Activated effector memory CD4-positive, alpha-beta T cell treated with anti-CD3 and anti-CD28 coated beads, Interleukin-2, amount 50 U/mL, for 16 hours (primary cell): Measurements from ENCODE around the gene POM121L2.

Experiments
- DNase-seq: peaks from one replicate; pipeline ENCODE4 v3.0.0-alpha.2; 2020

The POM121L2 gene

GRCh38 chr6:27312146-27312949 lies at the start of gene POM121L2:
TSS of gene POM121L2 (minus strand) at chr6:27312273. CDS start at chr6:27312170, 103 bp downstream.
- peak; percentile 84 for DNase-seq

- DNase-seq = no peak
Observed at GRCh38 chr6:27359231-27359630, 47.2 kb upstream of the POM121L2 start.

- DNase-seq = no peak
Observed at GRCh38 chr6:27358786-27359185, 46.7 kb upstream of the POM121L2 start.

DNA sequence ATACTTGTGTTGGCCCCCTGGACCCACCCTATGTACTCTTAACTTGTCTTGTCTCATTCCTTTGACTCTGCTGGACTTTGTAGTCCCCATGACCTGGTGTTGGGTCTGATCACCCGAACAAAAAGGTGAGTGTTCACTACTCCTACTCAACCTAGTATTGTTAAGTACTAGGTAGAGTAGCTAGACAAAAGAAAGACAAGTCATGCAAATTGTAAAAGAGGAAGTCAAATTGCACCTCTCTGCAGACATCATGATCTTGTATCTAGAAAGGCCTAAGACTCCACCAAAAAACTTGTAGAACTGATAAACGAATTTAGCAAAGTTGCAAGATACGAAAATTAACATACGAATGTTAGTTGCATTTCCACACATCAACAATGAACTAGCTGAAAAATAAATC lies 40.8 kb upstream of the POM121L2 start:
- no peak for DNase-seq

DNA sequence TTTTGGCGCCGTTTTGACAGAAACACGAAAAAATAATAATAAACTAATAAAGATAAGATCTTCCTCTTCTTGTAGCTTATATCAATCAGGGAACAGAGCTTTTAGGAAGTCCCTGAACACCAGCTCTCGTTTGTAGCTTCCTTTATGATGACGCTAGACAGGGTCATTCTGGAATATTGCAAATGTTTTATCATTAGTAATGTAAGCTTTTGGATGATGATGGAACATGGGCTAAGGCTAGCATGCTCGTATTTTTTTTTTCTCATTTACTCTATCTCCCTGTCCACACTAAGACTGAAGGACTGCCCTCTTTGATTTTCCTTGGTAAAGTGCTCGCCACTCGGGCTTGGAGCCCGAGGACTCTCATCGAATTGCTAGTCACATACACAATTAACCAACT lies 22.1 kb upstream of the POM121L2 start:
- no peak for DNase-seq

DNA sequence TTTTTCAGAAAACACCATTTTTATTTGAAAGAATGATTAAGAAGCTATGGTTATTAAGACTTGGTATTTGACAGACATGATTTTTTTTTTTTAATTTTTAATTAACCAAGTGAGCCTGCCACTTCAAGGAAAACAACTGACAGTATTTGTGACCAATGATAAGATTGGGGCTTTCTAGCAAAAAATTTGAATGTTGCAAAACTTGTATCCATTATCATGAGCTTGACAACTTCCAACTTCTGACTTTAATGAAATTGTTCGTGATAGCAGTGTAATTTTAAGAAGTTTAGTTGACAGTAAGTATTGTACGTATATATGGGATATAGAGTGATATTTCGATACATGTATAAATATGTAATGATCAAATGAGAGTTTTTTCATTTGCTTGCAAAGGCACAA lies 21.6 kb upstream of the POM121L2 start:
- no peak for DNase-seq

GRCh38 chr6:27332692-27333641 lies 20.9 kb upstream of the POM121L2 start:
- no peak for DNase-seq

DNA sequence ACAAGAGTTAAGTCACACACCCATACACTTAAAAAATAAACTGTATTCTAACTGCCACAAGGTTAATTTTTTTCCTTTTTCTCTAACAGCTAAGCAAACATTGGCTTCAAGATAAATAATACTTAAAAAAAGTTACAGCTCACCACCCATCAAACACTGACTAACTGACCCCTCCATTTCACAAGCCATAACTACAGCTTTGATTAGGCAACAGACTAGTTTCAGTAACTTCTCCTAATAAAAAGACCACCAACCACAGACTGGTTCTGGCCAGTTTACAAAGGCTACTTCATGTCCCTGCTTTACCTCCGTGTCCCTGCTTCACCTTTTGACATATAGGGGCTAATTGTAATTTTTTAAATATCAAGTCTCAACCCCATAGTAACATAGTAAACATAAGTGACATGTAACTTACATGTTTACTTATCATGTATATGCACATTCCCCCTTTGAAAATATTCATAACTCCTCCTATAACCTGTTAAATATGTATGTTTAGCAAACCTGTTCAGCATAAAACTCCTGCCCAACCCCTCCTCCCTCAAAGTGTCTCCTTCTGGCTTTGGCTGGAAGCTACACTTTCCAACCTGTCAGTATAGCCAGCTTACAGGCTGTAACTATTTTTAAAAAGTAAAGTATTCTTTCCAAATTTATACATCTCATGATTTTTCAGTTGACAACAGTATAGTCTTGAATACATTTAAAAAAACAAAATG lies 15.1 kb upstream of the POM121L2 start:
- DNase-seq = no peak

- DNase-seq = no peak
Observed at GRCh38 chr6:27321901-27322300, 9.8 kb upstream of the POM121L2 start.

GRCh38 chr6:27321370-27321769 lies 9.3 kb upstream of the POM121L2 start:
- no peak for DNase-seq

GRCh38 chr6:27318973-27319372 lies 6.9 kb upstream of the POM121L2 start:
- no peak for DNase-seq

- no peak for DNase-seq
Observed at GRCh38 chr6:27314046-27314445, 2.0 kb upstream of the POM121L2 start.

- no peak for DNase-seq
Observed at GRCh38 chr6:27312950-27313271, 838 bp upstream of the POM121L2 start.

DNA sequence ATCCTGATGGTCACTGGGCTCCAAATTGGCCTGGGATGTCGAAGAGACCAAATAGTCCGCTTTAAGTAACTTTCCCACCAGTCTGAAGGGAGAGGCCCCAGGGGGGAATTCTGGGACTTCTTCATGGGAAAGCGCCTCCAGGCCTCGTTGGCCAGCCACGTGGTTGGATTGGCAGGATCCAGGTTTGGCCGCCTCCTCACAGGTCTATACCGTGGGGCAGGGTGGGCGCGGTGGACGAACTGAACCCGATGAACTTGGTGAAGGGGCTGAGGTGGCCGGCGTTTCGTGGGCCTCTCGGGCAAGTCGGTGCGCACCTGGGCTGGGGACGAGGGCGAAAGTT lies 297 bp downstream of the POM121L2 start:
- no peak for DNase-seq

- DNase-seq = no peak
Observed at GRCh38 chr6:27303613-27304272, 8.3 kb downstream of the POM121L2 start.

DNA sequence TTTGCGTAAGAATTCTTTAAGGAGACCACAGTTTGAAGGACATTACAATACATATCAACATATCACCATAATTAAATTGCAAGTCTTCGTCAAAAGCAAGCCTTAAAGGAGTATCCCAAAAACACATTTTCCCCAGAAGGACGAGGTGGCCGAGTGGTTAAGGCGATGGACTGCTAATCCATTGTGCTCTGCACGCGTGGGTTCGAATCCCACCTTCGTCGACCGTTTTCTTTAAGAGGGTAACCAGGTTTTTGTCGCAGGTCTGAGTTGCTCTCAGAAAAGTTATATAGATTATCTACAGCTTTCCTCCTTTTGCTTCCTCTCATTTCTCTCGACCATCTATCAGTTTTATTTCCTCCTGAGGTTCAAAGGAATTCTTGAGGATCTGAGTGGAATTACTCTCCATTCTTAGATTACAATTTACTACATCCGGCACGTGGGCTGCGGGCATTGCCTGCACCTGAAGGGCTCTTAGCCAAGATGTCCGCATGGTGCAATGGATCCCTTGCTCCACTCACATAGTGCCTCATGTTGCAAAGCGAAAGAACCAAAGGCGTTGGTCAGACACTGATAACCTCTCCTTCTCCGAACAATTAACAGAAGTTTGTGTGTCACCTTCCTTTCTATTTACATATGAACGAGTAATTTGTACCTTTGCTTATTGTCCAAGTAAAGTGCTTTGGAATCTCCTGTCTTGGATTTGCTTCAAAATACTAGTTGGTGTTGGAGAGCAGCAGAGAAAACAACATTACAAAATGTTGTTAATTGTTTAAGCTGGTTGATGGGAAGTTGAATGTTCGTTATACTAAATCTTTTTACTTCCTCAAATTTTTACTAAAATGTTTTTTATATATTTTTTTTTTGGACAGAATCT lies 14.0 kb downstream of the POM121L2 start:
- no peak for DNase-seq

- DNase-seq = no peak
Observed at GRCh38 chr6:27297484-27297856, 14.6 kb downstream of the POM121L2 start.

DNA sequence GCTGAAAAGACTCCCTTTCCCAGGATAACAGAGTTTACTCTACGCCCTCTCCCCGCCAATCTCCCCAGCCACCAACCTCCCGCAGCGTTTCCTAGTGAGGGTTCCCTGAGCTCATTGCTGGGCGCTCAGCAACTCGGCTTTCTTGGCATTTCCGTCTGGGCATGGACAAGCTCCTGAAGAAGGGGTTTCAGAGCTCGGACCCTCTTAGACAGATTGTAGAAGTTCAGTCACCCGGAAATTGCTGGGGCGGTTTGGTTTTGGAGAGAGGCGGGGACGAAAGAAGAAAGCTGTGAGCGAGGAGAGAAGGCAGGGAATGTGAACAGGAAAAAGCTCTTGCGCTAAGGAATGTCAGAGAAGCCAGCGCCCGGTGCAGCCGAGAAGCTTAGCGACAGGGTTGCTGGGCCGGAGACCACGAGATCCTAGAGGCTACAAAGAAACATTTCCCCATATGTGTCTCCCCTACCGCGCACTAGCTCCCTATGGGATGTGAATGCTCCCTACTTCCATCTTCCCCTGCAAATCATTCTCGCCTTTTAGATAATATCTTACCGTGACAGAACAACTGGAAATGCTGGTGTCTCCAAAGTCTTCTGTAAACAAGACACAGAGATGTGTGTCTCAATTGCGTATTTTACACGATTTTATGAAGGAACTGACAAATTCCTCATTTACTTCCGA lies 15.8 kb downstream of the POM121L2 start:
- DNase-seq = no peak

GRCh38 chr6:27295301-27296079 lies 16.6 kb downstream of the POM121L2 start:
- no peak for DNase-seq

- DNase-seq = no peak
Observed at GRCh38 chr6:27294409-27294808, 17.7 kb downstream of the POM121L2 start.
